Fibroblast of lung (primary cell): ENCODE measurements around the gene PITPNB. TPM values are rescaled to one million over a fixed set of nuclear protein-coding genes. Genes with fewer than 3 reads are reported as not detected.

Experiments used
- DNase-seq, 2 donors: peaks; one replicate each; pipeline versions ENCODE4 v3.0.0 to v3.0.0-alpha.2; 2010; ENCODE audit warnings: low read depth in 2 of 2
- H2AFZ ChIP-seq: 2 replicates; pipeline ENCODE4 v1.5.1; 2012; ENCODE audit warnings: low read length, control low read depth, inconsistent platforms
- H3K27ac ChIP-seq: 2 replicates; pipeline ENCODE4 v1.5.1; 2011; ENCODE audit warnings: low read length, control low read depth; ENCODE audit not compliant: insufficient read depth
- H3K27me3 ChIP-seq: 2 replicates; pipeline ENCODE4 v1.5.1; 2011; ENCODE audit warnings: mild to moderate bottlenecking, low read length; ENCODE audit not compliant: control insufficient read depth, insufficient read depth
- H3K36me3 ChIP-seq: 2 replicates; pipeline ENCODE4 v1.5.1; 2011; ENCODE audit warnings: low read length; ENCODE audit not compliant: control insufficient read depth, insufficient read depth
- H3K4me1 ChIP-seq: 2 replicates; pipeline ENCODE4 v1.5.1; 2011; ENCODE audit warnings: low read length; ENCODE audit not compliant: control insufficient read depth, insufficient read depth; ENCODE audit errors: extremely low read depth
- H3K4me2 ChIP-seq: 2 replicates; pipeline ENCODE4 v1.5.1; 2011; ENCODE audit warnings: low read length, control low read depth; ENCODE audit not compliant: insufficient read depth; ENCODE audit errors: extremely low read depth
- H3K4me3 ChIP-seq, 4 experiments: fragments of 200-600 bp in 1 of 4; sonication (generic) in 1 of 4; replicated peaks in 1 of 4; 2 replicates each; pipeline ENCODE4 v1.5.1; 2011 to 2016; ENCODE audit warnings: low read length in 4 of 4, low read depth in 3 of 4, mild to moderate bottlenecking in 3 of 4, control low read depth in 2 of 4, inconsistent platforms in 1 of 4, mixed read lengths in 1 of 4; ENCODE audit not compliant: insufficient read depth in 1 of 4; ENCODE audit errors: control extremely low read depth in 1 of 4
- H3K79me2 ChIP-seq: 2 replicates; pipeline ENCODE4 v1.5.1; 2012; ENCODE audit warnings: mild to moderate bottlenecking, low read length, inconsistent platforms; ENCODE audit not compliant: control insufficient read depth, insufficient read depth
- H3K9ac ChIP-seq: 2 replicates; pipeline ENCODE4 v1.5.1; 2011; ENCODE audit warnings: mild to moderate bottlenecking, low read length, control low read depth; ENCODE audit not compliant: insufficient read depth
- H3K9me3 ChIP-seq: 2 replicates; pipeline ENCODE4 v1.5.1; 2012; ENCODE audit warnings: low read depth, low read length; ENCODE audit not compliant: control insufficient read depth, insufficient read depth
- H4K20me1 ChIP-seq: 2 replicates; pipeline ENCODE4 v1.5.1; 2011; ENCODE audit warnings: low read length; ENCODE audit not compliant: control insufficient read depth, insufficient read depth; ENCODE audit errors: extremely low read depth
- CTCF ChIP-seq, 2 donors: IDR thresholded peaks in 1 of 2; conservative IDR thresholded peaks in 1 of 2; 1 replicate in 1 of 2; 2 replicates in 1 of 2; pipeline ENCODE4 v1.5.1; 2011 to 2012; ENCODE audit warnings: low read length in 2 of 2, control low read depth in 1 of 2, inconsistent platforms in 1 of 2, low read depth in 1 of 2, mild to moderate bottlenecking in 1 of 2
- EZH2 ChIP-seq: IDR thresholded peaks from 2 replicates; pipeline ENCODE4 v1.5.1; 2012; ENCODE audit warnings: low read length, control low read depth, mild to moderate bottlenecking; ENCODE audit errors: missing control alignments
- polyA plus RNA-seq, 2 donors: library from polyadenylated mRNA; depleted of rRNA in 1 of 2; stranded (reverse) in 1 of 2; unstranded in 1 of 2; fragments of >200 nt; gene quantifications; 2 replicates each; pipeline ENCODE4 v1.2.1, GENCODE V29; 2011 to 2012; ENCODE audit warnings: missing spikeins in 1 of 2
- total RNA-seq: library from RNA; depleted of rRNA; stranded (reverse); fragments of >200 nt; gene quantifications from 2 replicates; pipeline ENCODE4 v1.2.1, GENCODE V29; 2014

PITPNB gene
- total and polyA plus RNA-seq, 2 donors (not counting 1 experiment from before 2014, with no cell fraction given) = 42.4 to 79.4 TPM

DNA sequence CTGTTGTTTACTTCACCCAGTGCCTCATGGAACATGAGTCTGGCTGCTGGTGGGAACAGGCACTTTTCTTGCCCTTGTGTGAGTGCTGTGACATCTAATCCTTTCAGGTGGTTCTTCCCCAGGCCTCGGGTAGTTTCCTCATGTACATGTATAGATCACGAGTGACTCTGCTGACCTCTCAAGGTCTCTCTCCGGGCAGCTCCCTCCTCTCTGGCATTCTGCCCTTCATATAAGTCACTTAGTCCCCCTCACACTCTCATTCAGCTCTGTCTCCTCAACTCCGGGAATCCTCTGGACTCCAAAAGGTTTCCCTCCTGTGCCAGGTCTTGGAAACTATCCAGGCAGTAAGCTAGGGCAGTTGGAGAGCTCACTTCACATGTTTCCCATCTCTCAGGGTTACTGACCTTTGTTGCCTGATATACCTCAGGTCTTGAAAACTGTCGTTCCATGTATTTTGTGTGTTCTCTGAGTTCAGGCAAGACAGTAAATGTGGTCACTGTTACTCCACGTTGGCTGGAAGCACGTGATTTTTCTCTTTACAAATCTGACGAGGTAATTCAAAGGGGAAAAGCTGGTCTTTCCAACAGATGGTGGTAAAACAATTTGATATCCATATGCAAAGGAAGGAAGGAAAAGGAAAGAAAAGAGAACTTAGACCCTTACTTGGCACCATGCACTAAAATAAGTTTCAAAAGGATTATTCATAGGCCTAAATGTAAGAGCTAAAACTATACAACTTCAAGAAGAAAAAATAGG, 40.5 kb upstream of the PITPNB start:
- Histone ChIP-seq H3K4me2 (no peak overlapping the region), H3K4me3 (no peak overlapping the region), H3K79me2 (no peaks in the 10 kb centered on the region), H3K27ac (no peak overlapping the region), H3K27me3 (no peaks in the 10 kb centered on the region), H3K4me1 (peaks cover 5% of the 10 kb centered on the region), H4K20me1 (no peaks in the 10 kb centered on the region), H3K9ac (no peak overlapping the region), H2AFZ (no peak overlapping the region), H3K9me3 (no peaks in the 10 kb centered on the region), H3K36me3 (no peaks in the 10 kb centered on the region)
- DNase-seq = no peak
- TF ChIP-seq EZH2 (no peak), CTCF (conservative IDR thresholded peaks at IDR 0.05 in 1 of 2, IDR thresholded peaks at IDR 0.05 in 1 of 2; ENCODE audit: low read depth in 1 of 2, low read length in 2 of 2) (no peak)

DNA sequence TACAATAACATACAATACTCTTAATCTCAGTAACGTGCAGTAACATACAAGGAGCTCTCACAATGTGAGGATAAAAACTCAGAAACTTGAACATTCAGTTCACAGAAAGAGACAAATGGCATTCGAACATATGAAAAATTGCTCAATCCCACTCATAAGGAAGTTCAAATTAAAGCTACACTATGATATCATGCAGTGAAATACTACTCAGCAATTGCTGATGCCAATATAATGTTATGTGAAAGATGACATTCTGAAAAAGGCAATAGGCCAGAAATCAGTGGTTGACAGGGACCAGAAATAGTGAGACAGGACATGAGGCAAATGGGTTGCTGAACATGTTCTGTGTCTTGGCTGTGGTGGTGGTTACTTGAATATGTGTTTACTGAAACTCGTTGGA, 33.7 kb upstream of the PITPNB start:
- peak in 1 of 2 donors; percentile 56 for DNase-seq
- Histone ChIP-seq H3K79me2 (no peaks in the 10 kb centered on the region), H3K36me3 (no peaks in the 10 kb centered on the region), H3K9me3 (no peaks in the 10 kb centered on the region), H4K20me1 (no peaks in the 10 kb centered on the region), H3K9ac (no peak overlapping the region), H3K4me2 (no peak overlapping the region), H3K4me1 (peaks cover 4% of the 10 kb centered on the region), H3K4me3 (no peak overlapping the region), H2AFZ (no peak overlapping the region), H3K27ac (no peak overlapping the region), H3K27me3 (no peaks in the 10 kb centered on the region)
- no peak for TF ChIP-seq CTCF (conservative IDR thresholded peaks at IDR 0.05 in 1 of 2, IDR thresholded peaks at IDR 0.05 in 1 of 2; ENCODE audit: low read depth in 1 of 2, low read length in 2 of 2)
- no peak for TF ChIP-seq EZH2

DNA sequence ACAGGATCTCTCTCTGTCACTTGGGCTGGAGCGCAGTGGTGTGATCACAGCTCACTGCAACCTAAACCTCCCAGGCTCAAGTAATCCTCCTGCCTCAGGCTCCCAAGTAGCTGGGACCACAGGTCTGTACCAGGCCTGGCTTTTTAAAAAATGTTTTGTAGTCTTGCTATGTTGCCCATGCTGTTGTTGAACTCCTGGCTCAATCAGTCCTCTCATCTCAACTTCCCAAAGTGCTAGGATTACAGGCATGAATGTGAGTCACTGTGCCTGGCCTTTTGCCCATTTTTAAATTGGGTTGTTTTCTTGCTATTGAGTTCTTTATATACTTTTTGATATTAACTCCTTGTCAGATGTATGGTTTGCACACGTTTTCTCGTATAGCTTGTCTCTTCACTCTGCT, 33.0 kb upstream of the PITPNB start:
- Histone ChIP-seq H3K9ac (no peak overlapping the region), H3K9me3 (no peaks in the 10 kb centered on the region), H3K36me3 (no peaks in the 10 kb centered on the region), H2AFZ (no peak overlapping the region), H3K4me2 (peak overlapping the region; percentile 4), H3K79me2 (no peaks in the 10 kb centered on the region), H3K4me1 (peaks cover 4% of the 10 kb centered on the region), H4K20me1 (no peaks in the 10 kb centered on the region), H3K27me3 (no peaks in the 10 kb centered on the region), H3K27ac (no peak overlapping the region), H3K4me3 (no peak overlapping the region)
- TF ChIP-seq EZH2 (no peak), CTCF (conservative IDR thresholded peaks at IDR 0.05 in 1 of 2, IDR thresholded peaks at IDR 0.05 in 1 of 2; ENCODE audit: low read depth in 1 of 2, low read length in 2 of 2) (no peak)
- peak; percentile 65 to 86 for DNase-seq
